ENCODE results near the gene TAGLN2. TPM values are rescaled to one million over a fixed set of nuclear protein-coding genes. Genes with fewer than 3 reads are reported as not detected.

The TAGLN2 gene
- total and polyA plus RNA-seq, 10 of the 15 experiments (the other 5 are each of a cell fraction or from before 2014, with no cell fraction given), result 155 to 611 (median 363) TPM

GRCh38 chr1:159877695-159878444, 47.4 kb downstream of the TAGLN2 start:
- no peaks in the 10 kb centered on the region for H3K79me2 ChIP-seq (ENCODE audit: control insufficient read depth, insufficient read depth, low read length)
- no peaks in the 10 kb centered on the region; a peak in 1 of 4 replicates for H3K27me3 ChIP-seq (replicated peaks in 1 of 2; ENCODE audit: control insufficient read depth in 2 of 2, insufficient read depth in 2 of 2, low read length in 1 of 2)
- ChIA-PET SMC1A (ENCODE audit: uncharacterized antibody, unreplicated experiment) (interaction anchor here (1.2 to 1.5 kb wide), 3 partner anchors 43 to 499 kb away, joined by 3 to 6 read pairs (median 4); no protein-coding TSS in a partner anchor), RAD21 (ENCODE audit: unreplicated experiment) (no interaction called here), CTCF (interaction anchor here (1.8 to 5.0 kb wide), 2 partner anchors 13 to 79 kb away, joined by 4 to 23 read pairs; no protein-coding TSS in a partner anchor), POLR2A (no interaction called here)
- H3K9me3 ChIP-seq (replicated peaks; ENCODE audit: control insufficient read depth, insufficient read depth, low read length), result no peaks in the 10 kb centered on the region
- no TSS peak for BruUV-seq (replicated peaks)
- 62% methylated on average over 6 of the region's 6 CpGs for WGBS (ENCODE audit: insufficient coverage, insufficient replicate concordance, low lambda C conversion rate, missing lambda C conversion rate)
- DNase-seq (ENCODE audit: low read depth, low spot score) (no peak), FAIRE-seq (no peak), ATAC-seq (no peak)
- H3K4me2 ChIP-seq (ENCODE audit: control insufficient read depth, insufficient read depth), result no peak overlapping the region
- in situ Hi-C loops (cut with MboI), result no loop called here
- no peaks in the 10 kb centered on the region for H3K36me3 ChIP-seq (ENCODE audit: control insufficient read depth in 2 of 2, insufficient read depth in 2 of 2, low read length in 1 of 2)
- H3K4me1 ChIP-seq (ENCODE audit: control insufficient read depth, insufficient read depth, low read length), result no peaks in the 10 kb centered on the region
- TF ChIP-seq POU2F2 (IDR thresholded peaks at IDR 0.05; ENCODE audit: borderline replicate concordance, low read depth, low read length), result no peak
- TF ChIP-seq STAT3 (IDR thresholded peaks at IDR 0.05; ENCODE audit: low read depth, low read length), result no peak
- TF ChIP-seq JUNB (IDR thresholded peaks at IDR 0.05), result no peak
- no peaks in the 10 kb centered on the region for H4K20me1 ChIP-seq (ENCODE audit: control insufficient read depth, insufficient read depth)
- no peak overlapping the region for H2AFZ ChIP-seq (ENCODE audit: control insufficient read depth, low read depth, low read length)
- H3K9ac ChIP-seq (ENCODE audit: control insufficient read depth, insufficient read depth, low read length), result no peak overlapping the region
- no peak overlapping the region for H3K27ac ChIP-seq (ENCODE audit: control insufficient read depth, insufficient read depth)
- intact Hi-C loops (cut with micrococcal nuclease; ENCODE audit: unreplicated experiment), result no loop called here
- H3K4me3 ChIP-seq, result no peak overlapping the region

GRCh38 chr1:159873530-159874143, 51.7 kb downstream of the TAGLN2 start:
- no peaks in the 10 kb centered on the region for H3K36me3 ChIP-seq (ENCODE audit: control insufficient read depth in 2 of 2, insufficient read depth in 2 of 2, low read length in 1 of 2)
- H3K4me3 ChIP-seq, result no peak overlapping the region
- no peaks in the 10 kb centered on the region for H4K20me1 ChIP-seq (ENCODE audit: control insufficient read depth, insufficient read depth)
- 48% methylated on average over 4 of the region's 4 CpGs for WGBS (ENCODE audit: insufficient coverage, insufficient replicate concordance, low lambda C conversion rate, missing lambda C conversion rate)
- no peak overlapping the region for H2AFZ ChIP-seq (ENCODE audit: control insufficient read depth, low read depth, low read length)
- SMC1A ChIA-PET (ENCODE audit: uncharacterized antibody, unreplicated experiment), result interaction anchor here (1.2 to 1.3 kb wide), 2 partner anchors 21 to 75 kb away, joined by 3 to 4 read pairs; no protein-coding TSS in a partner anchor
- CTCF ChIA-PET, result interaction anchor here (0.6 to 1.8 kb wide), 3 partner anchors 17 to 75 kb away, joined by 3 to 6 read pairs (median 4); no protein-coding TSS in a partner anchor
- H3K79me2 ChIP-seq (ENCODE audit: control insufficient read depth, insufficient read depth, low read length), result no peaks in the 10 kb centered on the region
- no peak overlapping the region for H3K27ac ChIP-seq (ENCODE audit: control insufficient read depth, insufficient read depth)
- no peaks in the 10 kb centered on the region for H3K9me3 ChIP-seq (replicated peaks; ENCODE audit: control insufficient read depth, insufficient read depth, low read length)
- H3K4me1 ChIP-seq (ENCODE audit: control insufficient read depth, insufficient read depth, low read length), result no peaks in the 10 kb centered on the region
- no peak for ATAC-seq
- no peak overlapping the region for H3K4me2 ChIP-seq (ENCODE audit: control insufficient read depth, insufficient read depth)
- RAD21 ChIA-PET (ENCODE audit: unreplicated experiment), result interaction anchor here (0.5 to 0.9 kb wide), 2 partner anchors 19 to 133 kb away, joined by 3 to 4 read pairs; no protein-coding TSS in a partner anchor
- no peak for FAIRE-seq
- POLR2A ChIA-PET, result no interaction called here
- no peak for DNase-seq (ENCODE audit: low read depth, low spot score)
- BruUV-seq (replicated peaks), result no TSS peak
- intact Hi-C loops (cut with micrococcal nuclease; ENCODE audit: unreplicated experiment) (no loop called here), in situ Hi-C loops (cut with MboI) (no loop called here)
- H3K27me3 ChIP-seq (replicated peaks in 1 of 2; ENCODE audit: control insufficient read depth in 2 of 2, insufficient read depth in 2 of 2, low read length in 1 of 2), result no peaks in the 10 kb centered on the region; a peak in 1 of 4 replicates
- no peak overlapping the region for H3K9ac ChIP-seq (ENCODE audit: control insufficient read depth, insufficient read depth, low read length)
- TF ChIP-seq FOXK2 (IDR thresholded peaks at IDR 0.05) (no peak), ZNF622 (IDR thresholded peaks at IDR 0.05) (no peak), NRF1 (conservative IDR thresholded peaks at IDR 0.05; ENCODE audit: low read depth, low read length) (no peak), REST (IDR thresholded peaks at IDR 0.05; ENCODE audit: low read depth, low read length) (no peak), EED (IDR thresholded peaks at IDR 0.05; ENCODE audit: low read depth) (no peak), ZBTB4 (CRISPR knock-in tag; IDR thresholded peaks at IDR 0.05) (no peak)

Measured in GM12878 (cell line).